Keratinocyte (primary cell): ENCODE data around the gene IMPDH2. TPM values are rescaled to one million over a fixed set of nuclear protein-coding genes. Genes with fewer than 3 reads are reported as not detected.
A peak's percentile ranks its signal among the peaks of the same experiment; 100 is the strongest.

Source experiments
- DNase-seq: peaks from one replicate; pipeline ENCODE4 v3.0.0-alpha.2; 2011; ENCODE audit warnings: low read depth, missing footprints, low spot score
- FAIRE-seq: peaks from 2 replicates; lab custom pipeline; 2011; peaks lifted over from hg19 to GRCh38; lab: Jason Lieb, UNC
- H2AFZ ChIP-seq: 2 replicates; pipeline ENCODE4 v1.6.0; 2012; ENCODE audit warnings: low read length, control low read depth, inconsistent platforms; ENCODE audit not compliant: control insufficient read depth
- H3K27ac ChIP-seq: 2 replicates; pipeline ENCODE4 v1.5.1; 2011; ENCODE audit warnings: low read length; ENCODE audit not compliant: control insufficient read depth, insufficient read depth
- H3K27me3 ChIP-seq: 3 replicates; pipeline ENCODE4 v1.6.0; 2011; ENCODE audit warnings: low read length; ENCODE audit not compliant: control insufficient read depth, insufficient read depth; ENCODE audit errors: extremely low read depth
- H3K36me3 ChIP-seq, 2 experiments: 2 replicates in 1 of 2; 3 replicates in 1 of 2; pipeline ENCODE4 v1.5.1; 2011; ENCODE audit warnings: low read length in 2 of 2, mild to moderate bottlenecking in 1 of 2; ENCODE audit not compliant: control insufficient read depth in 2 of 2, insufficient read depth in 2 of 2; ENCODE audit errors: extremely low read depth in 1 of 2
- H3K4me1 ChIP-seq: 3 replicates; pipeline ENCODE4 v1.5.1; 2011; ENCODE audit warnings: low read length; ENCODE audit not compliant: control insufficient read depth, insufficient read depth; ENCODE audit errors: extremely low read depth
- H3K4me2 ChIP-seq: 3 replicates; pipeline ENCODE4 v1.6.0; 2011; ENCODE audit warnings: low read depth, low read length; ENCODE audit not compliant: control insufficient read depth, insufficient read depth; ENCODE audit errors: extremely low read depth
- H3K4me3 ChIP-seq, 3 experiments: fragments of 200-600 bp in 1 of 3; sonication (generic) in 1 of 3; 2 replicates in 2 of 3; 3 replicates in 1 of 3; pipeline ENCODE4 v1.5.1; 2011 to 2016; ENCODE audit warnings: low read length in 3 of 3, mild to moderate bottlenecking in 3 of 3, control low read depth in 2 of 3, inconsistent platforms in 1 of 3, low read depth in 1 of 3, mixed read lengths in 1 of 3, mixed run types in 1 of 3, moderate library complexity in 1 of 3; ENCODE audit not compliant: control insufficient read depth in 2 of 3, insufficient read depth in 2 of 3; ENCODE audit errors: extremely low read depth in 1 of 3
- H3K79me2 ChIP-seq: 2 replicates; pipeline ENCODE4 v1.6.0; 2012; ENCODE audit warnings: low read length; ENCODE audit not compliant: control insufficient read depth, insufficient read depth
- H3K9ac ChIP-seq: 3 replicates; pipeline ENCODE4 v1.6.0; 2011; ENCODE audit warnings: low read length; ENCODE audit not compliant: control insufficient read depth, insufficient read depth; ENCODE audit errors: extremely low read depth
- H3K9me1 ChIP-seq: 3 replicates; pipeline ENCODE4 v1.6.0; 2011; ENCODE audit warnings: low read length; ENCODE audit not compliant: control insufficient read depth, insufficient read depth; ENCODE audit errors: extremely low read depth
- H3K9me3 ChIP-seq: 2 replicates; pipeline ENCODE4 v1.5.1; 2012; ENCODE audit warnings: low read depth, low read length; ENCODE audit not compliant: control insufficient read depth
- H4K20me1 ChIP-seq: 3 replicates; pipeline ENCODE4 v1.6.0; 2011; ENCODE audit warnings: low read length; ENCODE audit not compliant: control insufficient read depth, insufficient read depth; ENCODE audit errors: extremely low read depth
- EZH2 ChIP-seq: IDR thresholded peaks from one replicate; pipeline ENCODE4 v1.6.1; 2012; ENCODE audit warnings: inconsistent platforms, mild to moderate bottlenecking, low read length, moderate library complexity
- dilution Hi-C: fragments of 300-500 bp; cut with MboI; formaldehyde crosslinking; loops from one replicate; pipeline ENCODE4 v1.7.0; 2020; ENCODE audit warnings: low sequenced_read_pairs; ENCODE audit not compliant: extremely low pct_ligation_motif_present
- polyA plus RNA-seq, 5 experiments: library from polyadenylated mRNA; depleted of rRNA in 3 of 5; stranded (reverse) in 3 of 5; stranded (forward) in 1 of 5; unstranded in 1 of 5; fragments of >200 nt; gene quantifications; 1 replicate in 1 of 5; 2 replicates in 3 of 5; 3 replicates in 1 of 5; pipeline versions ENCODE4 v1.2.1 to v1.2.3, GENCODE V29; 2011 to 2012; ENCODE audit warnings: missing spikeins in 2 of 5, low read depth in 1 of 5, low replicate concordance in 1 of 5
- TF ChIP-seq, protein P1 (sequence below), 3 experiments: IDR thresholded peaks in 1 of 3; conservative IDR thresholded peaks in 1 of 3; optimal IDR thresholded peaks in 1 of 3; 2 replicates in 2 of 3; 3 replicates in 1 of 3; pipeline versions ENCODE3 to v1.5.1; 2011; ENCODE audit warnings: low read length in 3 of 3, mild to moderate bottlenecking in 3 of 3, moderate library complexity in 2 of 3, control low read depth in 1 of 3, inconsistent platforms in 1 of 3; ENCODE audit not compliant: insufficient read depth in 2 of 3; ENCODE audit errors: extremely low read depth in 1 of 3

IMPDH2 gene
- polyA plus RNA-seq, 1 donor (not counting 4 experiments of a cell fraction or from before 2014, with no cell fraction given) = 221 TPM

DNA sequence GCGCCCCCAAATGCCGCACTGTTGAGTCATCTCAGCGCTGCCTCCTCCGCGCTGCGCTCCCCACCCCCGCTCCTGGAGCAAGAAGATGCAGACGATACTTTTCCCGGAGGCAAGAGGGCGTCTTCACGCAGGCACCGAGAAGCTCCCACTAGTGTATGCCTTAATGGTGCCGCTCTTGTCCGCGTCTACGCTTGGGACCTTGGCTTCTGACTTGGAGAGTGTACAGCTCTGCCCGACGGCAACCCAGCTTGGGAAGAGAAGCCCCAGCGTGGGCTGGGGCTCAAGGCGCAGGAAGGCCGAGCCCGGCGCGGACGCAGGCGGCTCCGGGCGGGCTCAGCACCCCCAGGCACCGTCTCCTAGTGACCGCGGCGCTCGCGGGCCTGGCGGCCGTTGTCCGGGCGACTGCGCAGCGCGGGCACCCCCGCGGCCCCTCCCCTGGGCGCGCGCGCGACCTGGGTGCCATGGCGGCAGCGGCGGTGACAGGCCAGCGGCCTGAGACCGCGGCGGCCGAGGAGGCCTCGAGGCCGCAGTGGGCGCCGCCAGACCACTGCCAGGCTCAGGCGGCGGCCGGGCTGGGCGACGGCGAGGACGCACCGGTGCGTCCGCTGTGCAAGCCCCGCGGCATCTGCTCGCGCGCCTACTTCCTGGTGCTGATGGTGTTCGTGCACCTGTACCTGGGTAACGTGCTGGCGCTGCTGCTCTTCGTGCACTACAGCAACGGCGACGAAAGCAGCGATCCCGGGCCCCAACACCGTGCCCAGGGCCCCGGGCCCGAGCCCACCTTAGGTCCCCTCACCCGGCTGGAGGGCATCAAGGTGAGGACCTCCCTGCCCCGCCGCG is 39.2 kb downstream of the IMPDH2 start, which contains the start of gene P4HTM:
Gene P4HTM (plus strand): TSS at position 446 of the 840 bp plus-strand sequence. CDS start 16 bp downstream, at position 462.
- TF ChIP-seq, protein P1, sequence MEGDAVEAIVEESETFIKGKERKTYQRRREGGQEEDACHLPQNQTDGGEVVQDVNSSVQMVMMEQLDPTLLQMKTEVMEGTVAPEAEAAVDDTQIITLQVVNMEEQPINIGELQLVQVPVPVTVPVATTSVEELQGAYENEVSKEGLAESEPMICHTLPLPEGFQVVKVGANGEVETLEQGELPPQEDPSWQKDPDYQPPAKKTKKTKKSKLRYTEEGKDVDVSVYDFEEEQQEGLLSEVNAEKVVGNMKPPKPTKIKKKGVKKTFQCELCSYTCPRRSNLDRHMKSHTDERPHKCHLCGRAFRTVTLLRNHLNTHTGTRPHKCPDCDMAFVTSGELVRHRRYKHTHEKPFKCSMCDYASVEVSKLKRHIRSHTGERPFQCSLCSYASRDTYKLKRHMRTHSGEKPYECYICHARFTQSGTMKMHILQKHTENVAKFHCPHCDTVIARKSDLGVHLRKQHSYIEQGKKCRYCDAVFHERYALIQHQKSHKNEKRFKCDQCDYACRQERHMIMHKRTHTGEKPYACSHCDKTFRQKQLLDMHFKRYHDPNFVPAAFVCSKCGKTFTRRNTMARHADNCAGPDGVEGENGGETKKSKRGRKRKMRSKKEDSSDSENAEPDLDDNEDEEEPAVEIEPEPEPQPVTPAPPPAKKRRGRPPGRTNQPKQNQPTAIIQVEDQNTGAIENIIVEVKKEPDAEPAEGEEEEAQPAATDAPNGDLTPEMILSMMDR (optimal IDR thresholded peaks at IDR 0.05 in 1 of 3, IDR thresholded peaks at IDR 0.05 in 1 of 3, conservative IDR thresholded peaks at IDR 0.05 in 1 of 3; ENCODE audit: extremely low read depth in 1 of 3, insufficient read depth in 2 of 3, low read length in 3 of 3) = peak; percentile 9 to 57 (median 26)
- no peak for TF ChIP-seq EZH2
- H3K27ac ChIP-seq = peak within 1 kb of the TSS; percentile 47
- H3K9ac ChIP-seq = peak within 1 kb of the TSS; percentile 67
- H2AFZ ChIP-seq = peak within 1 kb of the TSS; percentile 94
- peak; percentile 59 for FAIRE-seq
- H3K4me2 ChIP-seq = peak within 1 kb of the TSS; percentile 93
- H3K4me1 ChIP-seq = peaks cover 15% of the 10 kb centered on the region
- H4K20me1 ChIP-seq = no peaks in the 10 kb centered on the region
- no peaks in the 10 kb centered on the region for H3K79me2 ChIP-seq
- no peaks in the 10 kb centered on the region for H3K27me3 ChIP-seq
- dilution Hi-C loops = no loop called here
- H3K36me3 ChIP-seq = peaks cover 2 to 3% of the 10 kb centered on the region in 2 experiments
- peak within 1 kb of the TSS; percentile 30 to 77 (median 73) for H3K4me3 ChIP-seq
- H3K9me1 ChIP-seq = no peaks in the 10 kb centered on the region
- DNase-seq = peak; percentile 76
- no peaks in the 10 kb centered on the region for H3K9me3 ChIP-seq

DNA sequence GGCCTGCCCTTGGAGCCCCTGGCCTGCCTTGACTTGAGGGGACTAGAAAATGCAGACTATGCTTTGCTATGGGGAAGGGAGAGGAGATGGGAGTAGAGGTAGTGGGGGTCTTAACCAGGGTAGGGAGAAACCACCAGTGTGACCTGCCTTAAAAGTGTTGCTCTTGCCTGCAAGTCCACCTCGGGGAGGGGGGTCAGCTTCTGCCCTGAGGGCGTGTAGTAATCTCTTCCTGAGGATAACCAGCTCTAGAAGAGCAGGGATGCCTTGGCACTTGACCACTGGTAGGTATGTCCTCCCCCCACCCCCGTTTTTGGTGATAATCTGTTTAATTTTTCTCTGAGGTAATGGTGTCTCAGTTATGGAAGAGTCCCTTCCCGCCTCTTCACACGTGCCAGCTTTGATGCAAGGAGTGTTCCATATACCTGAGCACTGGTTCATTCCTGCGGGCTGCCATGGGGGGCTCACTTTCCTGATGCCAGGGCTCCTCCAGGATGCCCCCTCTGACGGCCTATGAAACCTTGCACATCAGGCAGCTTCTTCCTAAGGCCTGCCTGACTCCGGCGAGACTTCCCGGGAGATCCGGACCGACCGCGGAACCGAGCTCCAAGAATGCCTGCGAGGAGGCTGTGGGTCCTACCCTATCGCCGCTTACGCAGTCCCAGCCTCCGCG is 39.9 kb downstream of the IMPDH2 start:
- dilution Hi-C loops = no loop called here

More for the DNA sequence above, 39.9 kb downstream of the IMPDH2 start:
- no peak for DNase-seq
- Histone ChIP-seq H2AFZ (peak overlapping the region; percentile 94), H3K79me2 (no peaks in the 10 kb centered on the region), H3K27me3 (no peaks in the 10 kb centered on the region), H3K4me1 (peaks cover 15% of the 10 kb centered on the region), H3K9me1 (no peaks in the 10 kb centered on the region), H3K4me3 (peak overlapping the region; percentile 23 to 77 (median 73)), H3K36me3 (peaks cover 7% of the 10 kb centered on the region in 2 experiments), H3K9me3 (no peaks in the 10 kb centered on the region), H4K20me1 (no peaks in the 10 kb centered on the region), H3K9ac (peak overlapping the region; percentile 67), H3K27ac (peak overlapping the region; percentile 47), H3K4me2 (peak overlapping the region; percentile 93)
- FAIRE-seq = no peak
- TF ChIP-seq, protein P1 (optimal IDR thresholded peaks at IDR 0.05 in 1 of 3, IDR thresholded peaks at IDR 0.05 in 1 of 3, conservative IDR thresholded peaks at IDR 0.05 in 1 of 3; ENCODE audit: extremely low read depth in 1 of 3, insufficient read depth in 2 of 3, low read length in 3 of 3) = no peak
- no peak for TF ChIP-seq EZH2
